HuH-7 (cell line): ENCODE data around the gene YY1.
"Not testable (repeated sequence)": the region's sequence is repeated elsewhere in the genome, so short reads cannot be mapped to it uniquely, and the experiment has no call there.

ENCODE experiments used
- DNase-seq: peaks from one replicate; pipeline ENCODE4 v3.0.0; 2011; ENCODE audit warnings: low spot score

Gene YY1

DNA sequence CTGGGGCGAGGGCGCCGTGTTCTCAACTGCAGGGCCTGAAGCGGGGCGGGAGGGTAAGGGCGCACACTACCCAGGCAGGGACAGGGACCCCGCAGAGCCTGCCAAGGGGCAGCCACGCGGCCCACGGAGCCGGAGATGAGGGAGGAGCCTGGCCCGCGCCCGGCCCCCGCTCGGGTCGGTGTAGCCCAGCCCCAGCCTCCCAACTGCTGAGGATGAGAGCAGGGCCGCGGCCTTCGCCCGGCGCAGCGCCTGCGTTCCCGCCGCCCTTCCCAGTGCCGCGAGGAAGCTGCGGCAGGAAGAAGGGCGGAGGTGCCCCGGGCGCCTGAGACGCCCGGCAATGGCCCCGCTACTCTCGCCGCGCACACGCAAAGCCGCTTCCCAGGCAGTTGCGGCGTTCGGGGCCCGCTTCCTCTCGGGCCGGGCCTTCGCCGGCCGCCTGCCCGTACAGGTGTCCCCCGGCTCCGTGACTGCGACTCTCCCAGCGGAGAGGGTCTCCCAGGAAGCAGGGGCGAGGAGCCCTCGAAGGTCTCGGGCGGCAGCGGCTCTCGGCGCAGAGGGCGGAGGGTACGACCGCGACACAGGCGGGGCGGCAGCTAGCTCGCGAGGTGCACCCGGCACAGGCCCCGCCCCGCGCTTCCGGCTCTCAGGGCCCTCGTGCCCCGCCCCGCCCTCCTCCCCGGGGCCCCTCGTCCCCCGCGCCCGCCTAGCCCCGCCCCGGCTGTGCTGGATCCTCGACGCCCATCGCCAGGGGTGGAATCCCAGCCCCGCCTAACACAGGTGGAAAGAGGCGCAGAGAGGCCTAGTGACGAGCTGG, 24.8 kb upstream of the YY1 start:
- DNase-seq = peak; percentile 94

DNA sequence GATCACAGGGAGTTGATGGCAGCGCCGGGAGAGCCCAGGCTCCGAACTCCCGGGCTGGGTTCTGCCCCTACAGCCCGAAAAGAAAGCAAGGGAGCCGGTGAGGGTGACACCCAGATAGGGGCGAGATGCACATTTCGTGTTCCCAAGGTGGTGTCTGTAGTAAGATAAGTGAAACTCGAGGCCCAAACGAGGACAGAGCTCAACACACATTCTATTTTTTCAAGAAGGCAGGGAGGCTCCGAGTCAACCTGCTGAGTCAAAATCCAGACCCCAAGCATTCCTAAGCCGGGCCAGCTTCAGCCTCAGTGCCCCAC, 24.2 kb upstream of the YY1 start:
- DNase-seq = no peak

DNA sequence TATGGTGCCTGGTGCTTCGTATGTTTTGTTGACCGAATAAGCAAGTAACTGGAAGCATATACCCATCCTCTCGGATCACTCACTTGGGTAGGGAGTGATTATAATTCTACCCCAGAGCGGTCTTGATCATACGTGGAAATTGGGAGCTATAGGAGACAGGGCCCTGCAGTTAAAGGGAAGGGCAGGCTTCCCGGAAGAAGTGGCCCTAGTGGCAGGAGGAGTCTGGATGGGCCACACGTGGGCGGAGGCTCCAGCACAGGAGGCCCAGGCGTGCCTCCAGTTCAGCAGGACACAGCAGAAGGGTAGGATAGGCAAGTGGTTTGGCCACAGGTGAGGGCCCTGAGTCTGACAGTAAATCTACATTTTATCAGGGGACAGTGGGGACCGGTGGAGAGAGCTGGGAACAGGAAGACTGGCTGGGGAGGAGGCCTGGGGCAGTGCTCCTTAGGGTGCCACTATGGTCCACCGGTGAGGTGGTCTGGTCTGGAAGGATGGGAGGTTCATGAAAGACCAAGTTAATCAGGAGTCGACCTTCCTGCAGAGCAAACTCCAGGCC, 23.5 kb upstream of the YY1 start:
- DNase-seq = no peak

DNA sequence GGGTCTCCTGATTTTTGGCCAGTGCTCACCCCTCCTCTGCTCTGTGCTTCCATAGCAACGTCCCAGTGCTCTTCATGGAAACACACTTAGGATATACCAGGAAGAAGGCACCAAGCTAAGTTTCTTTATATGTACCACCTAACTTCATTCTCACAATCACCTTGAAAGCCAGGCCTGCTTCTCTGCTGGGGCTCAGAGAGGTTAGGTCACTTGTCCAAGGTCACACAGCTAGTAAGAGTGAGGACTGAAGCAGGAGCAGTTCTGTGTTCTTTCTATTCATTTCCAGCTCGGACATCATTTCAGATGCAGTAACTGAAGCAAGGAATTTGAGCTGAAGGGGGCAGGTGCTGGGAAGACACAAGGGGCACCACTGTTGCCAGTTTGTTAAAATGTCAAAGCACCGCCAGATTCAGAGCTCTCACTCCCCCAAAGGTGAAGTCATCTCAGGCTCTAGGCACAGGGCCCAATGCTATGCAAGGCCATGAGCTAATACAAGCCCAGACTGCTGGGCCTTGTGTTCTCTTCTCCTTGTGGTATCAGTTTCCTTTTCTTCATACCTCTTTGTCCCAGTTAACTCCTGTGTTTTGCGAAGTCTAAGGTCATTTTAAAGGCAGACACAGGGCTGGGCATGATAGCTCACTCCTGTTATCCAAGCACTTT, 19.7 kb upstream of the YY1 start:
- DNase-seq = no peak

DNA sequence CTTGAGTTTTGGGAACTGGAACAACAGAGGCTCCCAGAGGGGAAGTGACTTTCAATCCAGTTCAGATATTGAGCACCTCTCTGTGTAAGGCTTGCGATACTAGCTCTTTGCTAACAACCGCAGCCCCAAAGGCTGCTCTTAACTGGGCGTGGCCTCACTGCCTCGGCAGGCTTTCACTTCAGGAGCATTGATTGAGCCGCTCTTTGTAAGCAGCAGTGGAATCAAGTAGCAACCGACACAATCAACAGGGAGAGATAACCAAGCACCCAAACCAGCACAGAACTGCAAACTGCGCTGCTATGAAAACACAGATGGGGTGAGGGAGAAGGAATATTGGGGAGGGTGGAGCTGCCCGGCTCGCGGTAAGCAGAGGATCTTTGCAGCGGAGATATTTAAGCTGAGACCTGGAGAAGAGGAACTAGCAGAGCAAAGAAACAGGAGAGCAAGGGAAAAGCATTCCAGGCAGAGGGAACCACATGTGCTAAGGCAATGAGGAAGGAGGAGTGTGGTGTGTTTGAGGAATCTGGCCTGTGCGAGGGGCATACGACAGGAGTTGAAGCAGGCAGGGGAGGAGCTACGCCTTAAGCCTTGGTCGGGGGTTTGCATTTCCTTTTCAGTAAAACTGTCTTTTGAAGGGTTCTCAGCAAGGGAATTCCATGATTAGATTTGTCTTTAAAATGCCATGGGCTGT, 17.3 kb upstream of the YY1 start:
- peak; percentile 42 for DNase-seq

DNA sequence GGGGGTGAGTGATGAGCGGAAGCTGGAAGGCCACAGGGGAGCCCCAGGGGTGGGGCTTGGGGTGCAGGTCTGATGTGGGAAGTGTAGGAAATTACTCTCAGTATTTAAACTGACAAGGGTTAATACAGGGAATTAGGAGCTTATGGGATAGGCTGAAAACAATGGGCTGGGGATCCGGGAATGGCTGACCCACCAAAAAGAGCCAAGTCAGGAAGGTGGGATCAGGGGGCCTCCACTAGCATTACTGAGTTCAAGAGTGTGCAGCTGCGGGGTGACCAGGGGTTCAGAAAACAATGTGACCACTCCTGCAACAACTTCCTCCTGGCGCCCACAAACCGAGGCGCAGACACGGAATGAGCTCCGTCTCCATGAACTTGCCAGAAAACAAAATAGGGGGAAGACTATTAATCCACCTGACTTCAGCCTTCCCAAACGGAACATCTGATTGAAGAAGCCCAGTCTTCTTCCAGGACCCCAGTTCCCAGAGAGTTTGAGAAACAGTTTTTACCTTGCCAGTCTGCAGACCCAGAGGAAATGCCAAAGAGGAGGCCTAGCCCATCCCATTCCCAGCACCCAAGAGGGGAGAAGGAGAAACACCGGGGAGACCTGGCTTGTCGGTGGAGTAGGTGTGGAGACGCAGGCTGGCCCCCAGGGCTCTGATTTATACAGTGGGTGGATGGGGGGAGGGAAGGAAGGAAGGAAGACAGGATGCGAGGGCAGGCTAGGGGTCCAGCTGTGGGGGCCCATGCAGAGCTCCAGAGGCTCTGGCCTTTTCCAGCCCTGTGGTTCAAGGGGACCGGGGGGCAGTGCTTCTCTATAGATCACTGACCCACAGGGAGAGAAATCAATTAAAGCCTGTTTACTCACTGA, 16.5 kb upstream of the YY1 start:
- DNase-seq = no peak

DNA sequence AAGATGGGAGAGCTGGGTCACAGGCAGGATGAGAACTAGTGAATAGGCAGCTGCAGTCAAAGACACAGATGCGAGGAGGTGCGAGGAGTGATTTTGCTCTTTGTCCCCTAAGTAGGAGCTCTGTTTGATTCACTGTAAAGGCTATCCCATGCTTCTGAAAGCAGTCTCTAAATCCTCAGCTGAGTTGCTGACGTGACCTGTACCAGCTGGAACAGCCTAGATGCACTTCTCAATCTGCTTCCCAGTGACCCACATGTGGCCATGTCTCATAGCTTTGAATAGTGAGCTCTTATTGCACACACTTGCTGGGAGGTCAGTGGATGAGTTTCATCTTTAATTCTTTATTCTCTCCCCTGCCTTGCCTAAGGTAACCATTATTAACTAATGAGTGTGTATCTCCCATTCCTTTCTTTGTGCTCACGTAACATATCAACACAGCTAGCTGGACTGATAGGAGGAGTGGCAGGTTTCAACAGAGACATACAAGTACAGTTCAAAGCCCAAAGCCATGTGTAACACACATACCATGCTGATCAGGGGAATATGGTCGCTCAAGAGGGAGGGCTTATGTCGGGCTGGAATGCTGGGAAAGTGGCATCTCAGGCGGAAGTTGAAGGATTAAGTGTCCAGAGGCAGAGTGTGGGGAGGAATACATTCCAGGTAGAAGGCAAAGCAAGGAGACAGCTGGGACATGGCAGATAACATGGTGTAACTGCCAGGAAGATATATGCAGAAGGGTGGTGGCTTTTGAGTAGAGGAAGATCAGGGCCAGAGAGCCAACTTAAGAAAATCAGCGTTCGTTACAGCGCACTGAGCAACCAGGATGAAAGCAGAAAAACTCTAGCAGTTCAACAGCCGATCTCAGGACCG, 15.4 kb upstream of the YY1 start:
- DNase-seq = no peak

DNA sequence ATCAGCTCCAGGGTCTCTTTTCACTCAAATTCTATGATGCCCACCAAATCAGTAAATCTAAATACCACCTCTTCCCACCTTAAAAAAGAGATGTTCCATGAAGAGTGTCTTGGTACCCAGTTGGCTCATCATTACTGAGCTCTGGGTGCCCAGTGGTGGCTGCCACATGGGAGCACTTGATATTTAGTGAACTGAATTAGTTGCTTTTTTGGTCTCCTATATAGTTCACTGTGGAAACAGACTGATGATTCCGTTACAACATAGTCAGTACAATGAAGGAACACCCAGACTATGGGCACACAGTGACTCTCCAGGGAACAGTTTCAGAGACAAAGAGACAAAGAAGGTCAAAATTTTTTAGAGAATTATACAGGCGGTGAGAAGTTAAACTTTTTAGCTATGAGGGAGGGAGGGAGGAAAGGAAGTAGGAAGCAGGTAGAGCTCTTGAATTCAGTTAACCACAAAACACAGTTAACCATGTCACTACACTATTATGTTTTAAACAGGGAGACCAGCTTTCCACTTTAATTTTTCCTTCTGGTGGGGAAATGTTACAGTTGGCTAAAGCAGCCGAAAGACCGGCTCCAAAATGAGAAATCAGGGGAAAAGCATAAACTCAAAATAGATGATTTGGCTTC, 14.6 kb upstream of the YY1 start:
- DNase-seq = no peak

DNA sequence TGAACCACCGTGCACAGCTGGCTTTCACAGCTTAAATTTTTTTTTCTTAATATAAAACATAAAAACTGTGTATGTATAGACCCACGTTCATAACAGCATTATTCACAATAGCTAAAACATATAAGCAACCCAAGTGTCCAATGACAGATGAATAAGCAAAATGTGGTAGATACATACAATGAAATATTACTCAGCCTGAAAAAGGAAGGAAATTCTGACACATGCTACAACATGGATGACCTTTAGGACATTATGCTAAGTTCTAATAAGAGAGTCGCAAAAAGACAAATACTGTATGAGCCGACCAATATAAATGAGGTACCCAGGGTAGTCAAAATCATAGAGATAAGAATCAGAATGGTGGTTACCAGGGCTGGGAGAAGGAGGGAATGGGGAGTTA, 13.8 kb upstream of the YY1 start:
- no peak for DNase-seq

DNA sequence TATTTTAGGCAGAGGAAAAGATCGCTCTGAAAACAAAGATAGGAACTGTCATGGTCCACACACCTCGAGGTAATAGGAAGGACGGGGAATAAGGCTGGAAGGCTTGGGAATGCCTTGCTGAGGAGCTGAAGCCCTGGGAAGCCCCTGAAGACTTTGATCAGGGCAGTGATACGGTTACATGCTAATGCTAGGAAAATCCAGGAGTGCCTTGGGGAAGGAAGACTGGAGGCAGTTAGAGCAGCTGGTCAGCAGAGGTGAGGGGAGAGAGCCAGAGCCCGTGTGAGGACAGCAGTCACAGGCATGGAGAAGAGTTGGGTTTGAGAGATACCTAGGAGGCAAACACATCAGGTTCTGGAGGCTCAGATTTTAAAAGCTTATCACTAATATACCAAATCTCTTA, 8.6 kb upstream of the YY1 start:
- DNase-seq = no peak

DNA sequence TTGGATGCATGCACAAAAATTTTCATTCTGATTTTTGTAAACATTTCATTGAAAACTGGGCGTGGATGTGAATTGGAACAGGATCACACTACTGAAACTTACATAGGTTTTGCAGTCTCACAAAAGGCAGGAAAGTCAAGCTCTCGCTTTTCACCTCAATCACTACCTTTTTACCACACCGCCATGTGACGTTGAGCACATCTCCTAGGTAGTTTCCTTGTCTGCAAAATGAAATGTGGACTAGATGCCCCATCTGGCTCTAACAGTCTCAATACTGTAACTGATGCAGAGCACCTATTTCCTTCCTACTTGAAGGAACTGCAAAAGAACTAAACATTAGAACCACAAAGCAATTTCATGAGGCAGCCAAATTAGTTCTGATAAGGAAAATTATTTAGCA, 4.4 kb upstream of the YY1 start:
- DNase-seq = no peak

DNA sequence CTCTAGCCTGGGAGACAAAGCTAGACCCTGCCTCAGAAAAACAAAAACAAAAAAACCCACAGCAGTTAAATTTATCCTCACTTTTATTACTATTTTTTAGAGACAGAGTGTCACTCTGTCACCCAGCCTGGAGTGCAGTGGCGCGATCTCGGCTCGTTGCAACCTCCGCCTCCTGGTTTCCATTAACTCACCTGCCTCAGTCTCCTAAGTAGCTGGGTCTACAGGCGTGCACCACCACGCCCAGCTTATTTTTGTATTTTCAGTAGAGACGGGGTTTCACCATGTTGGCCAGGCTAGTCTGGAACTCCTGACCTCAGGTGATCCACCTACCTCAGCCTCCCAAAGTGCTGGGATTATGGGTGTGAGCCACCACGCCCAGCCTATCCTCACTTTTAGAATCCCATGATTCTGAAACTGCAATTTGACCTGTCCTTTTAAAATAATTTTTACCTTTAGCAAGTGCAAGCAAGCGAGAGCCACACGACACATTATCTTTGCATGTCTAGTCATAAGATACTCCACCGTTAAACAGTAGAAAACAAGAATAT, 2.6 kb upstream of the YY1 start:
- not testable (repeated sequence) for DNase-seq

DNA sequence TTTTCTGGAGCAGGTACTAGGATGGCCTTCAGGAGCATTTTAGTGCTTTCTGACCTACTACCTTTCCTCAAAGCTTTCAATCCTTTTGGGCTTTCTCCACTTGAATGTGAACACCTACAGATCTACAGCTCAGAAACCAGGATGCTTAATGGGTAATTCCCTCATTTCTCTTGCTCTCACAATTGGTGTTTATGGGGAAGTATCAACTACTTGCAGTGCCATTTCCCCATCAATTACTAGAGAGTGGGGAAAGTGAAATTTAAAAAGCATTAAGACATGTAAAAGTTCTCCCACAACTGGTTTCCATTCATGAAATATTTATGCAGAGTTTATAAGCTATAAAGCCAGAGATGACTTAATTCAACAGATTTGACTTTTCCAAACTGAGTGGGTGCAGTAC, 2.1 kb upstream of the YY1 start:
- DNase-seq = no peak

DNA sequence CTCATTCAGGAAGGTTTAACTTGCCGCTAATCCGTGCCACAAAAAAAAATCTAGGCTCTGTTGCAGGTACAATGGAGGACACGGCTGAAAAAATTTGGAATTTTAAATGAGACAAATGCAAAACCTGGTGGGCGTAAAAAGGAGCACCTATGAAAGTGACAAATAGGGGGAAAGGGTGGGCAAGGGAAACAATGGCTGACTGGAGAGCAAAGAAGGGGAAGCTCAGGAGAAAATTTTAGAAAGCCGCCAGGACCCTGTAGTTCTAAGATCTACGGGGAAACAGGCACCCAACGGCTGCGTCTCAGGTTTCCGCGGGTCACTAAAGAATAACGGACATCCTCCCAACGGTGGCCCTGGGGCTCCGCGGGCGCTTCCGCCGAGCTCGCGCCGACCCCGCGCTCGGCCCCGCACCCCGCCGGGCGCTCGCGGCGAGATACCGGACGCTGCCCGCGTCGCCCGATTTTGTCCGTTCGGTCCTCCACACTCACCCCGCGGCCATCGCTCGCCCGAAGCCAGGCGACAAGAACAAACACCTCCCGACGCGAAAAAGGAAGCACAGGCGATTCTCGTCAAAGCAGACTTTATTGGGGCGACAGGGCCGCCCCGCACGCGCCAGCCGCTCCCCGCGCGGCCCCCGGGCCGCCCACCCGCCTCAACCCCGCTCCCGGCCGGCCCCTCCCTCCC, 1.1 kb upstream of the YY1 start:
- DNase-seq = peak; percentile 37

DNA sequence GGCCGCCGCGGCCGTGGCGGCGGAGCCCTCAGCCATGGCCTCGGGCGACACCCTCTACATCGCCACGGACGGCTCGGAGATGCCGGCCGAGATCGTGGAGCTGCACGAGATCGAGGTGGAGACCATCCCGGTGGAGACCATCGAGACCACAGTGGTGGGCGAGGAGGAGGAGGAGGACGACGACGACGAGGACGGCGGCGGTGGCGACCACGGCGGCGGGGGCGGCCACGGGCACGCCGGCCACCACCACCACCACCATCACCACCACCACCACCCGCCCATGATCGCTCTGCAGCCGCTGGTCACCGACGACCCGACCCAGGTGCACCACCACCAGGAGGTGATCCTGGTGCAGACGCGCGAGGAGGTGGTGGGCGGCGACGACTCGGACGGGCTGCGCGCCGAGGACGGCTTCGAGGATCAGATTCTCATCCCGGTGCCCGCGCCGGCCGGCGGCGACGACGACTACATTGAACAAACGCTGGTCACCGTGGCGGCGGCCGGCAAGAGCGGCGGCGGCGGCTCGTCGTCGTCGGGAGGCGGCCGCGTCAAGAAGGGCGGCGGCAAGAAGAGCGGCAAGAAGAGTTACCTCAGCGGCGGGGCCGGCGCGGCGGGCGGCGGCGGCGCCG, 381 bp downstream of the YY1 start:
- no peak for DNase-seq

DNA sequence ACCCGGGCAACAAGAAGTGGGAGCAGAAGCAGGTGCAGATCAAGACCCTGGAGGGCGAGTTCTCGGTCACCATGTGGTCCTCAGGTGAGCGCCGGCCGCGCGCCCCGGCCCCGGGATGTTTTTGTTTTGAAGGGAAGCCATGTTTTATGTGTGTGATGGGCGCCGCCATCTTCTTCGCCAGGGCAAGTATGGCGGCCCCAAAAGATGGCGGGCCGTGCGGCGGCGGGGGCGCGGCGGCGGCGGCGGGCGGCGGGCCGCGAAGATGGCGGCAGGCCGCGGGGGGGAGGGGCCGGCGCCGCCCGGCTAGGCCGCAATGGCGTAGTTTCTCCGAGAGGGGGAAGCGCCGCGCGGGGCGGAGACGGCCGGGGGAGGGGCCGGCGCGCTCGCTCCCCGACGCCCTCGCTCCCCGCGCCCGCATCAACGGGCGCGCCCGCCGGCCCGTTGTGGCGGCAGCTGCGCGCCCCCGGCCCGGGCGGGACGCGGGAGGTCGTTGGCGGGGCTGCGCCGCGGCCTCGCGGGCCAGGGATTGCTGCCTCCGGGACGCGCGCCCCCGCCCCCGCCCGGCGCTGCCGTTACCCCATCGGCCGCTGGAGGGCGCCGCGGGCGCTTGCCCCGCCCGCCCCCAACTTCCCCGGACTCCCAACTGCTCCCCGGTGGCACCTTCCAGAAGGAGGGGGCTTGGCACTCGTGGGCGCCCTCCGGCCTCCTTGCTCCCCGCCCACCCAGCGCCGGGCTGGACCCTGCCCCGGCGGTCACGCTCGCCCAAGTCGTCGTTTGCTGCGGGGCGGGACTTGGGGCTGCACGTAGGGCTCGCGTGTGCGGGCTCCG, 1.1 kb downstream of the YY1 start:
- DNase-seq = peak; percentile 68

DNA sequence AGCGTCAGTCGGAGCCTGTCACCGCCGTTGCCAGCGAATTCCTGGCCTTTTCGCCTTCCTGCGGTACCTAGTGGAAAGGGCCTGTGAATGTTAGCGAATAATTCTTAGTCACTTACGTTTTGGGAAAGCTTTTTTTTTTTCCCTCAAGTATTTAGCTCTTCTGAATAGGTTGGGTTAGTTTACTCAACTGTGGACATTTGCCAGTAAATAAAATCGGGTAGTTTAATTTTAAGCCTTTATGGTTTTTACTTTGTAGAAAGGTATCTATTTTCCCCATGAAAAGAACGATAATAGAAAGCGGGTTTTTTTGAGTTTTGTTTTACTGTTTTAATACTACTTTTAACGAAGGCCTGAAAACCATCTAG, 1.7 kb downstream of the YY1 start:
- DNase-seq = no peak

DNA sequence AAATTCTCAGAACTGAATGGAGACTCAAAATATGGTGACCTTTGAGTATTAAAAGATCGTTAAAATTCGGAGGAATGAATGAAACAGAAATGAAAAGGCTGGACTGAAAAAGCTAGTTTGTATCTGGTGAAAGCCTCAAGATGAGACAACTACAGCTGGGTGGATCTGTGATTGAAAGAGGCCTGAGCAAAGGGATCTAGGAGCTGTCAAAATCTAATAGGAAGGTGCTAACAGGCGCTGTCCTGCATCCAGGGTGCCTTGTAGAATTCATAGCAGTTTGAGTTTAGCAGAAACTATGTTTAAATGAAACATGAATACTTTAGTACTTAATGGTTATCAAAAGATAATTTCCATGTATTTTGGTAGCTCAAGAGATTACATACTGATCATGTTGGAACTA, 2.3 kb downstream of the YY1 start:
- no peak for DNase-seq
